Neural cell (in vitro differentiated cells): ENCODE measurements around the gene DSN1. TPM values are rescaled to one million over a fixed set of nuclear protein-coding genes. Genes with fewer than 3 reads are reported as not detected.

Experiments used
- H2AFZ ChIP-seq: fragments of 200-600, 300-800 bp; sonication (generic), shearing (Covaris generic); 2 replicates; pipeline ENCODE4 v1.6.0; 2014; ENCODE audit warnings: low read depth, mild to moderate bottlenecking, antibody characterized with exemption, low read length, moderate library complexity
- H3F3A ChIP-seq: fragments of 200-600 bp; shearing (Covaris generic); 2 replicates; pipeline ENCODE4 v1.6.1; 2016; ENCODE audit warnings: mild to moderate bottlenecking, moderate library complexity, mixed read lengths, antibody characterized with exemption, low read length; ENCODE audit not compliant: insufficient read depth, poor library complexity, severe bottlenecking
- H3K27ac ChIP-seq: fragments of 200-600, 300-800 bp; sonication (generic), shearing (Covaris generic); 2 replicates; pipeline ENCODE4 v1.5.1; 2014; ENCODE audit warnings: mild to moderate bottlenecking, low read length, moderate library complexity
- H3K27me3 ChIP-seq: fragments of 300-800, 200-600 bp; sonication (generic), shearing (Covaris generic); 2 replicates; pipeline ENCODE4 v1.6.0; 2014; ENCODE audit warnings: mild to moderate bottlenecking, low read depth, low read length, moderate library complexity; ENCODE audit not compliant: insufficient read depth
- H3K36me3 ChIP-seq: fragments of 300-800, 200-600 bp; sonication (generic), shearing (Covaris generic); 2 replicates; pipeline ENCODE4 v1.5.1; 2014; ENCODE audit warnings: mild to moderate bottlenecking, antibody characterized with exemption, low read length, moderate library complexity; ENCODE audit not compliant: insufficient read depth
- H3K4me2 ChIP-seq: fragments of 300-800, 200-600 bp; sonication (generic), shearing (Covaris generic); 2 replicates; pipeline ENCODE4 v1.6.0; 2014; ENCODE audit warnings: mild to moderate bottlenecking, low read length
- H3K4me3 ChIP-seq: fragments of 300-800, 200-600 bp; sonication (generic), shearing (Covaris generic); 2 replicates; pipeline ENCODE4 v1.5.1; 2014; ENCODE audit warnings: mild to moderate bottlenecking, low read length, moderate library complexity
- H3K79me2 ChIP-seq: fragments of 200-600 bp; shearing (Covaris generic); replicated peaks from 2 replicates; pipeline ENCODE4 v1.6.0; 2014; ENCODE audit warnings: mild to moderate bottlenecking, low read length, moderate library complexity; ENCODE audit not compliant: insufficient read depth
- H3K9ac ChIP-seq: fragments of 300-800, 200-600 bp; sonication (generic), shearing (Covaris generic); 2 replicates; pipeline ENCODE4 v1.6.1; 2016; ENCODE audit warnings: mild to moderate bottlenecking, low read length, mixed read lengths
- H3K9me2 ChIP-seq: fragments of 200-600 bp; shearing (Covaris generic); 2 replicates; pipeline ENCODE4 v1.6.1; 2016; ENCODE audit warnings: mild to moderate bottlenecking, low read length, mixed read lengths; ENCODE audit not compliant: insufficient read depth
- H3K9me3 ChIP-seq: fragments of 200-600, 300-800 bp; sonication (generic), shearing (Covaris generic); 2 replicates; pipeline ENCODE4 v1.6.1; 2016; ENCODE audit warnings: mild to moderate bottlenecking, mixed run types, low read length, moderate library complexity, mixed read lengths
- H4K20me1 ChIP-seq: fragments of 200-600 bp; shearing (Covaris generic); 2 replicates; pipeline ENCODE4 v1.6.1; 2016; ENCODE audit warnings: mild to moderate bottlenecking, mixed run types; ENCODE audit not compliant: insufficient read depth
- CTCF ChIP-seq: fragments of 450-650 bp; IDR thresholded peaks from 2 replicates; pipeline ENCODE4 v1.5.1; 2014; ENCODE audit warnings: antibody characterized with exemption, mild to moderate bottlenecking, moderate library complexity; ENCODE audit not compliant: poor library complexity, severe bottlenecking
- EP300 ChIP-seq: fragments of 450-650 bp; conservative IDR thresholded peaks from 2 replicates; pipeline ENCODE4 v1.6.1; 2014; ENCODE audit warnings: antibody characterized with exemption, mild to moderate bottlenecking, moderate library complexity; ENCODE audit not compliant: poor library complexity, severe bottlenecking
- EZH2 ChIP-seq: fragments of 200-600, 300-800 bp; shearing (Covaris generic), sonication (generic); IDR thresholded peaks from 2 replicates; pipeline ENCODE4 v1.6.1; 2014; ENCODE audit warnings: antibody characterized with exemption, low read length, borderline replicate concordance, mild to moderate bottlenecking; ENCODE audit not compliant: insufficient read depth, poor library complexity, severe bottlenecking
- MXI1 ChIP-seq: fragments of 450-650 bp; conservative IDR thresholded peaks from 2 replicates; pipeline ENCODE4 v1.6.1; 2014; ENCODE audit warnings: antibody characterized with exemption, mild to moderate bottlenecking; ENCODE audit not compliant: poor library complexity, severe bottlenecking
- POLR2AphosphoS5 ChIP-seq: IDR thresholded peaks from 2 replicates; pipeline ENCODE4 v1.6.1; 2012
- RAD21 ChIP-seq: fragments of 450-650 bp; conservative IDR thresholded peaks from 2 replicates; pipeline ENCODE4 v1.6.1; 2014; ENCODE audit warnings: antibody characterized with exemption, mild to moderate bottlenecking, moderate library complexity
- SMC3 ChIP-seq: fragments of 450-650 bp; conservative IDR thresholded peaks from 2 replicates; pipeline ENCODE4 v1.6.1; 2014; ENCODE audit warnings: antibody characterized with exemption, mild to moderate bottlenecking, moderate library complexity; ENCODE audit not compliant: poor library complexity
- TAF1 ChIP-seq: IDR thresholded peaks from 2 replicates; pipeline ENCODE4 v1.6.1; 2012; ENCODE audit warnings: low read depth
- polyA plus RNA-seq: library from polyadenylated mRNA; depleted of rRNA; stranded (reverse); fragments of >200 nt; gene quantifications from 2 replicates; pipeline ENCODE4 v1.2.3, GENCODE V29; 2014
- TF ChIP-seq, protein P1 (sequence below): IDR thresholded peaks from 2 replicates; pipeline ENCODE4 v1.6.1; 2012; ENCODE audit warnings: borderline replicate concordance

The DSN1 gene
- polyA plus RNA-seq, 1 donor from 2014 or later: 8.1 TPM

DNA sequence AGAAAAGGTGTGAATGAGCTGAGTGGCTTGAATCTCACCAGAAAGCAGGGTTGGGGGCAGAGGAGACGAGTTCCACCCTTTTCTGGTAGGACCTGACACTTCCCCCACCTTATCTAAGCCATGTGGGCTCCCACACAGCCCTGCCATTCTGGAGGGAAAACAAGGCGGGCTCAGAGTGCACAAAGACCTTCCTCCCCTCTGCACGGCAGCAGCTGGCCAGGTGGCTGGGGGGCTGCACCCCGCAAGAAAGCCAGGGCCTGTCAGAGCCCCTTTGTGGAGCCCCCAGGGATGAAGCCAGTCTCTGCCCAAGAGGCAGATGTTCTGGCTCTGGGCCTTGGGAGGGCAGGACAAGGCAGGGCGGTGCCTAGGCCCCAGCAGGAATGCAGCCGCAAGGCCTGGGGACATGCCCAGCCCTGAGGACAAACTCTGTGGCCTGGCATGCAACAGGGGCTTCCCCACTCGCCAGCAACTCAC, 48.4 kb upstream of the DSN1 start:
- H3K4me2 ChIP-seq: no peak overlapping the region
- H3K9me2 ChIP-seq: no peaks in the 10 kb centered on the region
- peaks cover 4% of the 10 kb centered on the region for H3F3A ChIP-seq
- H3K9ac ChIP-seq: no peak overlapping the region
- no peak overlapping the region for H2AFZ ChIP-seq
- H4K20me1 ChIP-seq: no peaks in the 10 kb centered on the region
- H3K27ac ChIP-seq: no peak overlapping the region
- H3K79me2 ChIP-seq: peaks cover 16% of the 10 kb centered on the region
- no peaks in the 10 kb centered on the region for H3K9me3 ChIP-seq
- H3K36me3 ChIP-seq: no peaks in the 10 kb centered on the region
- TF ChIP-seq MXI1 (no peak), EZH2 (no peak), POLR2AphosphoS5 (no peak), CTCF (no peak), EP300 (no peak), SMC3 (no peak), TAF1 (no peak)
- no peak overlapping the region for H3K4me3 ChIP-seq
- no peaks in the 10 kb centered on the region for H3K27me3 ChIP-seq

DNA sequence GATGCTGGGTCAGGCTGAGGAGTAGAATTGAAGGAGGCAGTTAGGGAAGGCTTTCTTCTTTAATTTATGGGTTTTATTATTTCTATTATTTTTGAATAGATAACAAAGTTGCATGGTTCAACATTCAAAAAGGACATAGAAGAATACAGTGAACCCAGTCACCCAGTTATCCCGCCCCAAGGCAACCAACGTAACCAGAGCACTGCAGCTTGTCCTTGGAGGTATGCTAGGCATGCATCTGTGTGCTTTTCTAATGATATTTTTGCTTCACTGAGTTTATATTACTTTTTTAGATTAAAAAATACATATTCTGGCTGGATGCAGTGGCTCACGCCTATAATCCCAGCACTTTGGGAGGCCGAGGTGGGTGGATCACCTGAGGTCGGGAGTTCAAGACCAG, 47.4 kb upstream of the DSN1 start:
- no peaks in the 10 kb centered on the region for H4K20me1 ChIP-seq
- no peaks in the 10 kb centered on the region for H3K9me3 ChIP-seq
- H3K27ac ChIP-seq: no peak overlapping the region
- no peaks in the 10 kb centered on the region for H3K9me2 ChIP-seq
- peaks cover 16% of the 10 kb centered on the region for H3K79me2 ChIP-seq
- H3F3A ChIP-seq: peaks cover 4% of the 10 kb centered on the region
- H3K9ac ChIP-seq: no peak overlapping the region
- H2AFZ ChIP-seq: no peak overlapping the region
- no peak overlapping the region for H3K4me2 ChIP-seq
- H3K27me3 ChIP-seq: no peaks in the 10 kb centered on the region
- H3K4me3 ChIP-seq: no peak overlapping the region
- no peak for TF ChIP-seq TAF1
- TF ChIP-seq RAD21: no peak
- no peak for TF ChIP-seq EP300
- no peak for TF ChIP-seq MXI1
- H3K36me3 ChIP-seq: peaks cover 7% of the 10 kb centered on the region

GRCh38 chr20:36820073-36820472, 46.5 kb upstream of the DSN1 start:
- H3K9ac ChIP-seq: no peak overlapping the region
- H3K4me3 ChIP-seq: no peak overlapping the region
- no peaks in the 10 kb centered on the region for H3K27me3 ChIP-seq
- no peak overlapping the region for H2AFZ ChIP-seq
- H3K27ac ChIP-seq: no peak overlapping the region
- TF ChIP-seq MXI1 (no peak), TAF1 (no peak), RAD21 (no peak), SMC3 (no peak), EZH2 (no peak), POLR2AphosphoS5 (no peak), EP300 (no peak), CTCF (no peak)
- TF ChIP-seq, protein P1, sequence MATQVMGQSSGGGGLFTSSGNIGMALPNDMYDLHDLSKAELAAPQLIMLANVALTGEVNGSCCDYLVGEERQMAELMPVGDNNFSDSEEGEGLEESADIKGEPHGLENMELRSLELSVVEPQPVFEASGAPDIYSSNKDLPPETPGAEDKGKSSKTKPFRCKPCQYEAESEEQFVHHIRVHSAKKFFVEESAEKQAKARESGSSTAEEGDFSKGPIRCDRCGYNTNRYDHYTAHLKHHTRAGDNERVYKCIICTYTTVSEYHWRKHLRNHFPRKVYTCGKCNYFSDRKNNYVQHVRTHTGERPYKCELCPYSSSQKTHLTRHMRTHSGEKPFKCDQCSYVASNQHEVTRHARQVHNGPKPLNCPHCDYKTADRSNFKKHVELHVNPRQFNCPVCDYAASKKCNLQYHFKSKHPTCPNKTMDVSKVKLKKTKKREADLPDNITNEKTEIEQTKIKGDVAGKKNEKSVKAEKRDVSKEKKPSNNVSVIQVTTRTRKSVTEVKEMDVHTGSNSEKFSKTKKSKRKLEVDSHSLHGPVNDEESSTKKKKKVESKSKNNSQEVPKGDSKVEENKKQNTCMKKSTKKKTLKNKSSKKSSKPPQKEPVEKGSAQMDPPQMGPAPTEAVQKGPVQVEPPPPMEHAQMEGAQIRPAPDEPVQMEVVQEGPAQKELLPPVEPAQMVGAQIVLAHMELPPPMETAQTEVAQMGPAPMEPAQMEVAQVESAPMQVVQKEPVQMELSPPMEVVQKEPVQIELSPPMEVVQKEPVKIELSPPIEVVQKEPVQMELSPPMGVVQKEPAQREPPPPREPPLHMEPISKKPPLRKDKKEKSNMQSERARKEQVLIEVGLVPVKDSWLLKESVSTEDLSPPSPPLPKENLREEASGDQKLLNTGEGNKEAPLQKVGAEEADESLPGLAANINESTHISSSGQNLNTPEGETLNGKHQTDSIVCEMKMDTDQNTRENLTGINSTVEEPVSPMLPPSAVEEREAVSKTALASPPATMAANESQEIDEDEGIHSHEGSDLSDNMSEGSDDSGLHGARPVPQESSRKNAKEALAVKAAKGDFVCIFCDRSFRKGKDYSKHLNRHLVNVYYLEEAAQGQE: no peak
- no peaks in the 10 kb centered on the region for H3K9me2 ChIP-seq
- H4K20me1 ChIP-seq: no peaks in the 10 kb centered on the region
- H3F3A ChIP-seq: peaks cover 4% of the 10 kb centered on the region
- no peak overlapping the region for H3K4me2 ChIP-seq
- no peaks in the 10 kb centered on the region for H3K9me3 ChIP-seq
- H3K36me3 ChIP-seq: peaks cover 12% of the 10 kb centered on the region
- peaks cover 16% of the 10 kb centered on the region for H3K79me2 ChIP-seq
